Liver (tissue), 3 donors: ENCODE results near the gene RNLS.

Source experiments
- CTCF ChIP-seq: fragments of 150-350 bp; IDR thresholded peaks from 2 replicates; pipeline ENCODE4 v1.5.1; 2017; ENCODE audit warnings: improper control_type of control experiment, low read depth, low read length; ENCODE audit not compliant: missing input control
- EGR1 ChIP-seq, 2 donors: IDR thresholded peaks; 2 replicates each; pipeline ENCODE4 v1.6.1; 2016 to 2018; ENCODE audit warnings: antibody characterized with exemption in 2 of 2, low read depth in 2 of 2
- FOXA2 ChIP-seq: IDR thresholded peaks from 2 replicates; pipeline ENCODE4 v1.6.1; 2016; ENCODE audit warnings: antibody characterized with exemption
- JUND ChIP-seq, 2 donors: IDR thresholded peaks; 2 replicates each; pipeline ENCODE4 v1.6.1; 2016; ENCODE audit warnings: antibody characterized with exemption in 2 of 2
- MAX ChIP-seq: IDR thresholded peaks from 2 replicates; pipeline ENCODE4 v1.6.1; 2016; ENCODE audit warnings: antibody characterized with exemption
- NR2F2 ChIP-seq: IDR thresholded peaks from 2 replicates; pipeline ENCODE4 v1.6.1; 2016; ENCODE audit warnings: antibody characterized with exemption
- RAD21 ChIP-seq, 2 donors: IDR thresholded peaks; 2 replicates each; pipeline ENCODE4 v1.6.1; 2016; ENCODE audit warnings: antibody characterized with exemption in 2 of 2, mild to moderate bottlenecking in 2 of 2
- YY1 ChIP-seq: IDR thresholded peaks from 2 replicates; pipeline ENCODE4 v1.6.1; 2016; ENCODE audit warnings: antibody characterized with exemption, mild to moderate bottlenecking
- TF ChIP-seq, protein P1 (sequence below): IDR thresholded peaks from 2 replicates; pipeline ENCODE4 v1.6.1; 2016; ENCODE audit warnings: antibody characterized with exemption, mild to moderate bottlenecking
- donor health status: healthy.
- donor health status: healthy.

DNA sequence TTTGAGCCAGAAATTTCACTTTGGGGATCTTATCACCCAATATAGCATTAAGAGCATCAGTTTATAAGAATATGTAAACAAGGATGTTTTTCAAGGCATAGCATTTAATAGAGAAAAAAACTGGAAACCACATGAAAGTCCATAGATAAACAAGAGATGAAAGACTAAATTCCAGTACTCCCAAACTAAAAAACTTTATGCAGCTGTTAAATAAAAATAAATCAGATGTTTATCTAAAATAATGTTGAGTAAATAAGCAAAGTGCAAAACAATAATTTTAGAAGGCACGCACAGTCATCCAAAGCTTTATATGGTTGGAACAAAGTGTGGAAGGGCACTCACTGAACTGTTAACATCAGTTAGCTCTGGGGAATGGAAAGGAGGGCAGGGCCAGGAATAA, 21.0 kb downstream of the RNLS start:
- TF ChIP-seq, protein P1, sequence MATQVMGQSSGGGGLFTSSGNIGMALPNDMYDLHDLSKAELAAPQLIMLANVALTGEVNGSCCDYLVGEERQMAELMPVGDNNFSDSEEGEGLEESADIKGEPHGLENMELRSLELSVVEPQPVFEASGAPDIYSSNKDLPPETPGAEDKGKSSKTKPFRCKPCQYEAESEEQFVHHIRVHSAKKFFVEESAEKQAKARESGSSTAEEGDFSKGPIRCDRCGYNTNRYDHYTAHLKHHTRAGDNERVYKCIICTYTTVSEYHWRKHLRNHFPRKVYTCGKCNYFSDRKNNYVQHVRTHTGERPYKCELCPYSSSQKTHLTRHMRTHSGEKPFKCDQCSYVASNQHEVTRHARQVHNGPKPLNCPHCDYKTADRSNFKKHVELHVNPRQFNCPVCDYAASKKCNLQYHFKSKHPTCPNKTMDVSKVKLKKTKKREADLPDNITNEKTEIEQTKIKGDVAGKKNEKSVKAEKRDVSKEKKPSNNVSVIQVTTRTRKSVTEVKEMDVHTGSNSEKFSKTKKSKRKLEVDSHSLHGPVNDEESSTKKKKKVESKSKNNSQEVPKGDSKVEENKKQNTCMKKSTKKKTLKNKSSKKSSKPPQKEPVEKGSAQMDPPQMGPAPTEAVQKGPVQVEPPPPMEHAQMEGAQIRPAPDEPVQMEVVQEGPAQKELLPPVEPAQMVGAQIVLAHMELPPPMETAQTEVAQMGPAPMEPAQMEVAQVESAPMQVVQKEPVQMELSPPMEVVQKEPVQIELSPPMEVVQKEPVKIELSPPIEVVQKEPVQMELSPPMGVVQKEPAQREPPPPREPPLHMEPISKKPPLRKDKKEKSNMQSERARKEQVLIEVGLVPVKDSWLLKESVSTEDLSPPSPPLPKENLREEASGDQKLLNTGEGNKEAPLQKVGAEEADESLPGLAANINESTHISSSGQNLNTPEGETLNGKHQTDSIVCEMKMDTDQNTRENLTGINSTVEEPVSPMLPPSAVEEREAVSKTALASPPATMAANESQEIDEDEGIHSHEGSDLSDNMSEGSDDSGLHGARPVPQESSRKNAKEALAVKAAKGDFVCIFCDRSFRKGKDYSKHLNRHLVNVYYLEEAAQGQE = no peak
- no peak for TF ChIP-seq FOXA2
- no peak for TF ChIP-seq CTCF
- TF ChIP-seq MAX = no peak
- no peak for TF ChIP-seq YY1
- no peak for TF ChIP-seq JUND (IDR thresholded peaks at IDR 0.05)
- TF ChIP-seq RAD21 (IDR thresholded peaks at IDR 0.05) = no peak
- TF ChIP-seq EGR1 (IDR thresholded peaks at IDR 0.05; ENCODE audit: low read depth in 2 of 2) = no peak
- no peak for TF ChIP-seq NR2F2
